Raji (cell line): ENCODE data around the gene TKT.
A peak's percentile ranks its signal among the peaks of the same experiment; 100 is the strongest.

Experiments
- POLR2A ChIP-seq: IDR thresholded peaks from 2 replicates; pipeline ENCODE4 v1.6.1; 2011; ENCODE audit warnings: low read depth, low read length, control low read depth; ENCODE audit not compliant: insufficient read depth

The TKT gene

GRCh38 chr3:53255775-53256703, at the start of gene TKT:
TKT (minus strand) TSS chr3:53256022; CDS start chr3:53255942, 80 bp downstream.
- peak; percentile 98 for TF ChIP-seq POLR2A

- TF ChIP-seq POLR2A = no peak
These were observed 48.1 kb upstream of the TKT start for GRCh38 chr3:53303957-53304356.

- no peak for TF ChIP-seq POLR2A
These were observed 47.7 kb upstream of the TKT start for GRCh38 chr3:53303549-53303948.

- TF ChIP-seq POLR2A = no peak
These were observed 45.0 kb upstream of the TKT start for GRCh38 chr3:53300826-53301225.

GRCh38 chr3:53295410-53295809, 39.6 kb upstream of the TKT start:
- TF ChIP-seq POLR2A = no peak

- TF ChIP-seq POLR2A = no peak
These were observed 38.0 kb upstream of the TKT start for GRCh38 chr3:53293867-53294266.

- TF ChIP-seq POLR2A = no peak
These were observed 32.4 kb upstream of the TKT start for GRCh38 chr3:53288214-53288613.

GRCh38 chr3:53287131-53287629, 31.4 kb upstream of the TKT start:
- TF ChIP-seq POLR2A = no peak

- no peak for TF ChIP-seq POLR2A
These were observed 30.9 kb upstream of the TKT start for GRCh38 chr3:53286727-53287126.

- TF ChIP-seq POLR2A = no peak
These were observed 26.8 kb upstream of the TKT start for GRCh38 chr3:53282581-53282980.

- no peak for TF ChIP-seq POLR2A
These were observed 22.8 kb upstream of the TKT start for GRCh38 chr3:53278667-53279066.

- TF ChIP-seq POLR2A = no peak
These were observed 19.2 kb upstream of the TKT start for GRCh38 chr3:53274938-53275605.

- TF ChIP-seq POLR2A = no peak
These were observed 17.4 kb upstream of the TKT start for GRCh38 chr3:53273146-53273670.

GRCh38 chr3:53269888-53270880, 14.4 kb upstream of the TKT start:
- 0 out of 2 replicates have a peak, but pooled peaks have one; percentile 21 for TF ChIP-seq POLR2A
